ENCODE measurements around the gene SPOPL. TPM values are rescaled to one million over a fixed set of nuclear protein-coding genes. Genes with fewer than 3 reads are reported as not detected.
A peak's percentile ranks its signal among the peaks of the same experiment; 100 is the strongest.

The SPOPL gene
- total and polyA plus RNA-seq, 2 experiments from 2014 or later = 3.4 to 13.6 TPM

DNA sequence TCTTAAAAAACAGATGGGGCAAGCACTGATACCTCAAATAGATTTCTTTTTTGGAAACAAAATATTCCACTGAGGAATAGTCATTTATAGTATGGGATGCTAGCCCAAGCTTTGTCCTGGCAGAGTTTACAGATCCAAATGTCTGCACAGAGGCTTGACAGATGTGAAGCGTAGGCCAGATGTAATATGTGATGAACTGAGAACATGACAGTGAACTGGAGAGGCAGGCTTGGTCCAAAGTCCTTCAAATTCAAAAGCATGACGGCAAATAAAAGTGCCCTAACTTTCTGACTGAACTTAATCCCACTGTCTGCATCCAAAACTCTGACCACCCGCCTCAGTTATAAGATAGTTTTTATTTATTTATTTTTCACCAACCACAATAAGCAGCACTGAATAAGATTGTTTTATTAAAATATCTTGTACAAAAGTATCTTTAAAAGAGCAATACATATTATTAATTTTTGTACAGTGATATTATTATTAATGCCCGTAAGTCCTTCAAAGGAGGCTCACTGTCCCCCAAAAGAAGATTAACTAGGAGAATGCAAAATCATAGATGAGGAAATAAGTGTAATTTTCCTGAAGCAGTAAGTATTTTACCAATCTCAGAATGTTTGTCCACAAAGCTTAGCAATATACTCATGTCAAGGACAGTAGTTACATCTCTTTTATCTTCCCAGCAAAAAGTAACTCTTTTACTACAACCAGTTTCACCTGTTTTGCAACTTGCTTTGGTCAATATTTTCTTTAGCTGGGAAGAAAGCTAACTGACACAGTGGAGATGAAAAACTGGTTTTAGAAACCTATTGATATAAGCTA is 10.7 kb upstream of the SPOPL start:
- no peaks in the 10 kb centered on the region for H3K9me3 ChIP-seq (ENCODE audit: low read depth)
- TF ChIP-seq CTCF (IDR thresholded peaks at IDR 0.05; ENCODE audit: low read depth, low read length) = no peak
- H3K36me3 ChIP-seq = no peaks in the 10 kb centered on the region
- H3K27me3 ChIP-seq = no peaks in the 10 kb centered on the region
- no peak overlapping the region for H3K4me3 ChIP-seq
- H3K4me1 ChIP-seq (ENCODE audit: low read depth) = no peaks in the 10 kb centered on the region
- no peak for DNase-seq (ENCODE audit: low read depth in 1 of 2, low spot score in 1 of 2)
- H3K27ac ChIP-seq = no peak overlapping the region

- no peak for TF ChIP-seq CTCF (IDR thresholded peaks at IDR 0.05; ENCODE audit: low read depth, low read length)
- no peaks in the 10 kb centered on the region for H3K9me3 ChIP-seq (ENCODE audit: low read depth)
- no peaks in the 10 kb centered on the region for H3K36me3 ChIP-seq
- DNase-seq (ENCODE audit: low read depth in 1 of 2, low spot score in 1 of 2) = no peak
- H3K4me1 ChIP-seq (ENCODE audit: low read depth) = no peaks in the 10 kb centered on the region
- H3K4me3 ChIP-seq = no peak overlapping the region
- H3K27me3 ChIP-seq = no peaks in the 10 kb centered on the region
- no peak overlapping the region for H3K27ac ChIP-seq
Measured at GRCh38 chr2:138491495-138491862, 10.1 kb upstream of the SPOPL start.

GRCh38 chr2:138492160-138492559 is 9.4 kb upstream of the SPOPL start:
- Histone ChIP-seq H3K36me3 (no peaks in the 10 kb centered on the region), H3K4me3 (no peak overlapping the region), H3K27me3 (no peaks in the 10 kb centered on the region), H3K9me3 (ENCODE audit: low read depth) (no peaks in the 10 kb centered on the region), H3K4me1 (ENCODE audit: low read depth) (no peaks in the 10 kb centered on the region), H3K27ac (no peak overlapping the region)
- DNase-seq (ENCODE audit: low read depth in 1 of 2, low spot score in 1 of 2) = no peak
- TF ChIP-seq CTCF (IDR thresholded peaks at IDR 0.05; ENCODE audit: low read depth, low read length) = no peak

- no peak for TF ChIP-seq CTCF (IDR thresholded peaks at IDR 0.05; ENCODE audit: low read depth, low read length)
- Histone ChIP-seq H3K4me3 (no peak overlapping the region), H3K36me3 (no peaks in the 10 kb centered on the region), H3K9me3 (ENCODE audit: low read depth) (no peaks in the 10 kb centered on the region), H3K27me3 (no peaks in the 10 kb centered on the region), H3K27ac (no peak overlapping the region), H3K4me1 (ENCODE audit: low read depth) (no peaks in the 10 kb centered on the region)
- DNase-seq (ENCODE audit: low read depth in 1 of 2, low spot score in 1 of 2) = no peak
Measured at GRCh38 chr2:138493334-138493733, 8.2 kb upstream of the SPOPL start.

- H3K4me1 ChIP-seq (ENCODE audit: low read depth) = no peaks in the 10 kb centered on the region
- H3K4me3 ChIP-seq = no peak overlapping the region
- no peaks in the 10 kb centered on the region for H3K36me3 ChIP-seq
- H3K27me3 ChIP-seq = no peaks in the 10 kb centered on the region
- DNase-seq (ENCODE audit: low read depth in 1 of 2, low spot score in 1 of 2) = no peak
- H3K27ac ChIP-seq = peak overlapping the region; percentile 5
- no peak for TF ChIP-seq CTCF (IDR thresholded peaks at IDR 0.05; ENCODE audit: low read depth, low read length)
- no peaks in the 10 kb centered on the region for H3K9me3 ChIP-seq (ENCODE audit: low read depth)
Measured at GRCh38 chr2:138494265-138494966, 7.2 kb upstream of the SPOPL start.
